ENCODE data around the gene ST8SIA1.

ST8SIA1 gene

DNA sequence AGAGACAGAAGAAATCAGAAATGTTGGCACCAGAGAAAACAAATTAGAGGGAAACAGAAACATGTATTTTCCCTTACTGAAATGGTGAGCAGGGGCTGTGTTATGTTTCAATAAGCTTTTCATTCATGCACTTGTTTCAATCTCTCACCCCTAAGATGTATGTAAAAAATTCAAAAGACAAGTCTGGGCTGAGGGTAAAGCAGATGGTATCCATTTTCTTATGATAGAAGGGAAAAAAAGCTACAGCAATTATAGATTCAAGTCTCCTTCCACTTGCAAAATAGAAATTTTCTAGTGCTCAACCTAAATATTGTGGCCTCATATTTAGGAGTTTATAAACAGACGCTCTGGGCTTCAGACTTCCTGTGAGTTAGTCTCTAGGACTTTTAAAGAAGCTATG lies 138.3 kb downstream of the ST8SIA1 start:
- TF ChIP-seq YY1 (IDR thresholded peaks at IDR 0.05; ENCODE audit: insufficient read depth, insufficient read length) = no peak
- no peak for TF ChIP-seq SUZ12 (IDR thresholded peaks at IDR 0.05; ENCODE audit: extremely low read depth, insufficient read depth, insufficient read length)
- TF ChIP-seq ZNF274 (IDR thresholded peaks at IDR 0.05; ENCODE audit: low read depth, low read length) = no peak
- H3K36me3 ChIP-seq (ENCODE audit: insufficient read depth, insufficient read length, low read length) = no peaks in the 10 kb centered on the region

DNA sequence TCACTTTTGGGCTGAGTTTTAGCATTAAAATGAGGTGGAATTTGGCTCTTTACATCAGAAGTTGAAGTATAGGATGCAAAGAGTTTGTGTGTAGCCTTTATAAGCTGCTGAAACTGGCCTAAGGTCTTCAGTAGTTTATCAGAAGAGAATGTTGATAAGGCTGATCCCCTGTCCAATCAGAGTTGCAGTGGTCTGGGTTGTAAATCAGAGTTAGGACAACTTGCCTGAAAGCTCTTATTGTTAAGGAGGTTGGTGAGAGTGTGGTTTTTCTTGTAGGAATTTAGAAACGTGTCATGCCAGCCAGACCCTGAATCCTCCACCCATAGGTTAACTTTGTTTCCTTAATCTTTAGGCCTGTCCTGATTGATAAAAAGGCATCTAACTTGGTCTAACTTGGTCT lies 143.5 kb downstream of the ST8SIA1 start:
- H3K4me3 ChIP-seq (ENCODE audit: insufficient read length, low read depth) = no peak overlapping the region
- no peak overlapping the region for H3K9ac ChIP-seq (ENCODE audit: insufficient read length, low read depth)
- H3K9me3 ChIP-seq (ENCODE audit: insufficient read depth, low read length) = no peaks in the 10 kb centered on the region
- no peaks in the 10 kb centered on the region for H3K4me1 ChIP-seq (ENCODE audit: insufficient read depth, insufficient read length)
- no peak for TF ChIP-seq SUZ12 (IDR thresholded peaks at IDR 0.05; ENCODE audit: extremely low read depth, insufficient read depth, insufficient read length)
- no peak for TF ChIP-seq YY1 (IDR thresholded peaks at IDR 0.05; ENCODE audit: insufficient read depth, insufficient read length)
- TF ChIP-seq ZNF274 (IDR thresholded peaks at IDR 0.05; ENCODE audit: low read depth, low read length) = no peak
- no peaks in the 10 kb centered on the region for H3K36me3 ChIP-seq (ENCODE audit: insufficient read depth, insufficient read length, low read length)
- DNase-seq (ENCODE audit: low read depth, low spot score) = no peak
- H3K27me3 ChIP-seq (ENCODE audit: insufficient read depth, insufficient read length) = no peaks in the 10 kb centered on the region

More for the DNA sequence above, 138.3 kb downstream of the ST8SIA1 start:
- no peaks in the 10 kb centered on the region for H3K27me3 ChIP-seq (ENCODE audit: insufficient read depth, insufficient read length)
- DNase-seq (ENCODE audit: low read depth, low spot score) = no peak
- H3K9ac ChIP-seq (ENCODE audit: insufficient read length, low read depth) = no peak overlapping the region
- no peaks in the 10 kb centered on the region for H3K4me1 ChIP-seq (ENCODE audit: insufficient read depth, insufficient read length)
- no peaks in the 10 kb centered on the region for H3K9me3 ChIP-seq (ENCODE audit: insufficient read depth, low read length)
- H3K4me3 ChIP-seq (ENCODE audit: insufficient read length, low read depth) = no peak overlapping the region

DNA sequence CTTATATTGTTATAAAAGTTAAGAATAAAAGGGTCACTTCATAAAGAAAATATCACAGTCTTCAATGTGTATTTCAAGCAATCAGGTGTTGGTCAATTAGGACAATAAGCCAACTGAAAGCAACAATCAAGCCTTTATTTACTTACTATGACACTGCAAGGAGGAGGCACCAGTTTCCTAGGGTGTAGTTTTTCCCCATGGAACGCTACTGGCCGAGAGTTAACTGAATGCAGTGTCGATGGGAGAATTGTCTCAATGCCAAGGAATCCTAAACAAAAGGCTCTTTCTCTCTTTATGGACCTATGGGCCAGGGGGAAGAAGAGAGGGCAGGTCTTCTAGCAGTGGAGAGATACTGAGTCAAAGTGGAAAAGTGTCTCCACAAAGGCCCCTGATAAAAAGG lies 146.1 kb downstream of the ST8SIA1 start:
- TF ChIP-seq YY1 (IDR thresholded peaks at IDR 0.05; ENCODE audit: insufficient read depth, insufficient read length) (no peak), ZNF274 (IDR thresholded peaks at IDR 0.05; ENCODE audit: low read depth, low read length) (no peak), SUZ12 (IDR thresholded peaks at IDR 0.05; ENCODE audit: extremely low read depth, insufficient read depth, insufficient read length) (no peak)
- no peaks in the 10 kb centered on the region for H3K36me3 ChIP-seq (ENCODE audit: insufficient read depth, insufficient read length, low read length)
- H3K4me1 ChIP-seq (ENCODE audit: insufficient read depth, insufficient read length) = no peaks in the 10 kb centered on the region
- H3K4me3 ChIP-seq (ENCODE audit: insufficient read length, low read depth) = no peak overlapping the region
- no peaks in the 10 kb centered on the region for H3K9me3 ChIP-seq (ENCODE audit: insufficient read depth, low read length)
- no peaks in the 10 kb centered on the region for H3K27me3 ChIP-seq (ENCODE audit: insufficient read depth, insufficient read length)
- no peak for DNase-seq (ENCODE audit: low read depth, low spot score)
- no peak overlapping the region for H3K9ac ChIP-seq (ENCODE audit: insufficient read length, low read depth)

- no peak for DNase-seq (ENCODE audit: low read depth, low spot score)
- H3K36me3 ChIP-seq (ENCODE audit: insufficient read depth, insufficient read length, low read length) = no peaks in the 10 kb centered on the region
- no peaks in the 10 kb centered on the region for H3K9me3 ChIP-seq (ENCODE audit: insufficient read depth, low read length)
- no peaks in the 10 kb centered on the region for H3K4me1 ChIP-seq (ENCODE audit: insufficient read depth, insufficient read length)
- H3K4me3 ChIP-seq (ENCODE audit: insufficient read length, low read depth) = no peak overlapping the region
- TF ChIP-seq SUZ12 (IDR thresholded peaks at IDR 0.05; ENCODE audit: extremely low read depth, insufficient read depth, insufficient read length) = no peak
- TF ChIP-seq ZNF274 (IDR thresholded peaks at IDR 0.05; ENCODE audit: low read depth, low read length) = no peak
- TF ChIP-seq YY1 (IDR thresholded peaks at IDR 0.05; ENCODE audit: insufficient read depth, insufficient read length) = no peak
- no peaks in the 10 kb centered on the region for H3K27me3 ChIP-seq (ENCODE audit: insufficient read depth, insufficient read length)
- no peak overlapping the region for H3K9ac ChIP-seq (ENCODE audit: insufficient read length, low read depth)
These were observed 153.8 kb downstream of the ST8SIA1 start for GRCh38 chr12:22180705-22181104.

GRCh38 chr12:22173177-22173576 lies 161.3 kb downstream of the ST8SIA1 start:
- TF ChIP-seq SUZ12 (IDR thresholded peaks at IDR 0.05; ENCODE audit: extremely low read depth, insufficient read depth, insufficient read length) (no peak), ZNF274 (IDR thresholded peaks at IDR 0.05; ENCODE audit: low read depth, low read length) (no peak), YY1 (IDR thresholded peaks at IDR 0.05; ENCODE audit: insufficient read depth, insufficient read length) (no peak)
- Histone ChIP-seq H3K9me3 (ENCODE audit: insufficient read depth, low read length) (no peaks in the 10 kb centered on the region), H3K9ac (ENCODE audit: insufficient read length, low read depth) (no peak overlapping the region), H3K27me3 (ENCODE audit: insufficient read depth, insufficient read length) (no peaks in the 10 kb centered on the region), H3K4me3 (ENCODE audit: insufficient read length, low read depth) (no peak overlapping the region), H3K36me3 (ENCODE audit: insufficient read depth, insufficient read length, low read length) (no peaks in the 10 kb centered on the region), H3K4me1 (ENCODE audit: insufficient read depth, insufficient read length) (no peaks in the 10 kb centered on the region)
- no peak for DNase-seq (ENCODE audit: low read depth, low spot score)

GRCh38 chr12:22172501-22172900 lies 162.0 kb downstream of the ST8SIA1 start:
- no peak overlapping the region for H3K9ac ChIP-seq (ENCODE audit: insufficient read length, low read depth)
- TF ChIP-seq SUZ12 (IDR thresholded peaks at IDR 0.05; ENCODE audit: extremely low read depth, insufficient read depth, insufficient read length) (no peak), YY1 (IDR thresholded peaks at IDR 0.05; ENCODE audit: insufficient read depth, insufficient read length) (no peak), ZNF274 (IDR thresholded peaks at IDR 0.05; ENCODE audit: low read depth, low read length) (no peak)
- H3K4me1 ChIP-seq (ENCODE audit: insufficient read depth, insufficient read length) = no peaks in the 10 kb centered on the region
- H3K27me3 ChIP-seq (ENCODE audit: insufficient read depth, insufficient read length) = no peaks in the 10 kb centered on the region
- no peak overlapping the region for H3K4me3 ChIP-seq (ENCODE audit: insufficient read length, low read depth)
- DNase-seq (ENCODE audit: low read depth, low spot score) = no peak
- no peaks in the 10 kb centered on the region for H3K36me3 ChIP-seq (ENCODE audit: insufficient read depth, insufficient read length, low read length)
- H3K9me3 ChIP-seq (ENCODE audit: insufficient read depth, low read length) = no peaks in the 10 kb centered on the region

DNA sequence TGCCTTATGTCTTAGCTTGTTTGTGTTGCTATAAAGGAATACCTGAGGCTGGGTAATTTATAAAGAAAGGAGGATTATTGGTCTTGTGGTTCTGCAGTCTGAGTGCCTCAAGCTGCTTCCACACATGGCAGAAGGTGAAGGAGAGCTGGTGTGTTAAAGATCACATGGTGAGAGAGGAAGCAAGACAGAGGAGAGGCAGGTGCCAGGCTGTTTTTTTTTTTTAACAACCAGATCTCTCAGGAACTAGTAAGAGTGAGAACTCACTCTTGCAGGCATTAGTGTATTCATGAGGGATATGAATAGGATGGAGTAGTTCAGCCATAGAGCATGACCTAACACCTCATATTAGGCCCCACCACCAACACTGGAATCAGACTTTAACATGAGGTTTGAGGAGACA lies 165.1 kb downstream of the ST8SIA1 start:
- no peaks in the 10 kb centered on the region for H3K9me3 ChIP-seq (ENCODE audit: insufficient read depth, low read length)
- H3K36me3 ChIP-seq (ENCODE audit: insufficient read depth, insufficient read length, low read length) = no peaks in the 10 kb centered on the region
- H3K4me1 ChIP-seq (ENCODE audit: insufficient read depth, insufficient read length) = no peaks in the 10 kb centered on the region
- DNase-seq (ENCODE audit: low read depth, low spot score) = no peak
- H3K27me3 ChIP-seq (ENCODE audit: insufficient read depth, insufficient read length) = no peaks in the 10 kb centered on the region
- H3K9ac ChIP-seq (ENCODE audit: insufficient read length, low read depth) = no peak overlapping the region
- H3K4me3 ChIP-seq (ENCODE audit: insufficient read length, low read depth) = no peak overlapping the region
- no peak for TF ChIP-seq SUZ12 (IDR thresholded peaks at IDR 0.05; ENCODE audit: extremely low read depth, insufficient read depth, insufficient read length)
- TF ChIP-seq ZNF274 (IDR thresholded peaks at IDR 0.05; ENCODE audit: low read depth, low read length) = no peak
- TF ChIP-seq YY1 (IDR thresholded peaks at IDR 0.05; ENCODE audit: insufficient read depth, insufficient read length) = no peak
